ENCODE data around the gene TRIM17. TPM values are rescaled to one million over a fixed set of nuclear protein-coding genes. Genes with fewer than 3 reads are reported as not detected.
"Not testable (repeated sequence)": the region's sequence is repeated elsewhere in the genome, so short reads cannot be mapped to it uniquely, and the experiment has no call there.

Gene TRIM17
- total RNA-seq, 3 donors from 2014 or later (not counting 1 experiment from before 2014, with no cell fraction given), result 8.0 to 13.4 (median 8.4) TPM

DNA sequence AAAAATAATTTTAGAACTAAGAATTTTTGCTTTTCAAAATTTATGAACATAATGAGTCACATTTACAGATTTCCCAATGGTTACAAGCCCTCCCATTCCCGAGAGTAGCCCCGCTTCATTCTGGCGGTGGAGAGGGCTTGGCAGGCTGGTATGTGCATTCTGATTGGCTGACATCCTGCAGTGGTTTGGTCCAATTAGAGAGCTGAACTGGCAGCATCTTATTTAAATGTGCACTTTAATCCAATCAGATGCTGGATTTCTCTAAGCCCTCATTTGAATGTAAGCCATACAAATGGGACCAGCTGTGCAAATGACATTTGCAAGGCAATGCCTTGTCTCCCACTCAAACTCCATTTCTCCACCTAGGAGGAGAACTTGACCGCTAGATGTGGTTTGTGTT is 18.0 kb upstream of the TRIM17 start:
- WGBS (ENCODE audit: insufficient coverage), result 95% methylated on average over 3 of the region's 4 CpGs
- TF ChIP-seq, protein P1, sequence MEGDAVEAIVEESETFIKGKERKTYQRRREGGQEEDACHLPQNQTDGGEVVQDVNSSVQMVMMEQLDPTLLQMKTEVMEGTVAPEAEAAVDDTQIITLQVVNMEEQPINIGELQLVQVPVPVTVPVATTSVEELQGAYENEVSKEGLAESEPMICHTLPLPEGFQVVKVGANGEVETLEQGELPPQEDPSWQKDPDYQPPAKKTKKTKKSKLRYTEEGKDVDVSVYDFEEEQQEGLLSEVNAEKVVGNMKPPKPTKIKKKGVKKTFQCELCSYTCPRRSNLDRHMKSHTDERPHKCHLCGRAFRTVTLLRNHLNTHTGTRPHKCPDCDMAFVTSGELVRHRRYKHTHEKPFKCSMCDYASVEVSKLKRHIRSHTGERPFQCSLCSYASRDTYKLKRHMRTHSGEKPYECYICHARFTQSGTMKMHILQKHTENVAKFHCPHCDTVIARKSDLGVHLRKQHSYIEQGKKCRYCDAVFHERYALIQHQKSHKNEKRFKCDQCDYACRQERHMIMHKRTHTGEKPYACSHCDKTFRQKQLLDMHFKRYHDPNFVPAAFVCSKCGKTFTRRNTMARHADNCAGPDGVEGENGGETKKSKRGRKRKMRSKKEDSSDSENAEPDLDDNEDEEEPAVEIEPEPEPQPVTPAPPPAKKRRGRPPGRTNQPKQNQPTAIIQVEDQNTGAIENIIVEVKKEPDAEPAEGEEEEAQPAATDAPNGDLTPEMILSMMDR (IDR thresholded peaks at IDR 0.05), result no peak
- peaks cover 3% of the 10 kb centered on the region for H3K27me3 ChIP-seq (ENCODE audit: control insufficient read depth, insufficient read depth, low read length)

GRCh38 chr1:228433337-228434053 is 16.8 kb upstream of the TRIM17 start:
- H3K27ac ChIP-seq (ENCODE audit: low read length); intact Hi-C loops (cut with micrococcal nuclease); H3K4me1 Mint-ChIP-seq; ATAC-seq; H3K27ac Mint-ChIP-seq; H3K9me3 ChIP-seq (ENCODE audit: control insufficient read depth, insufficient read depth, low read length); DNase-seq; H3K9me3 Mint-ChIP-seq; H3K4me3 ChIP-seq (ENCODE audit: low read length); H3K36me3 Mint-ChIP-seq; H3K27me3 ChIP-seq (ENCODE audit: control insufficient read depth, insufficient read depth, low read length); H3K4me3 Mint-ChIP-seq; H3K36me3 ChIP-seq (ENCODE audit: control insufficient read depth, insufficient read depth, low read length); H3K4me1 ChIP-seq (ENCODE audit: control insufficient read depth, insufficient read depth, low read length): not testable (repeated sequence)
- 83% methylated on average over 7 of the region's 7 CpGs for WGBS (ENCODE audit: insufficient coverage)
- H3K27me3 Mint-ChIP-seq (ENCODE audit: low read depth in 2 of 2), result peaks cover 13 to 25% of the 10 kb centered on the region in 2 donors

More for the DNA sequence above, 18.0 kb upstream of the TRIM17 start:
- intact Hi-C loops (cut with micrococcal nuclease), result no loop called here
- Mint-ChIP-seq H3K27ac (no peak overlapping the region), H3K4me1 (no peaks in the 10 kb centered on the region), H3K36me3 (no peaks in the 10 kb centered on the region), H3K9me3 (no peaks in the 10 kb centered on the region), H3K4me3 (no peak overlapping the region), H3K27me3 (ENCODE audit: low read depth in 2 of 2) (peaks cover 22 to 30% of the 10 kb centered on the region in 2 donors)
- H3K4me3 ChIP-seq (ENCODE audit: low read length), result no peak overlapping the region
- no peaks in the 10 kb centered on the region for H3K9me3 ChIP-seq (ENCODE audit: control insufficient read depth, insufficient read depth, low read length)
- no peaks in the 10 kb centered on the region for H3K36me3 ChIP-seq (ENCODE audit: control insufficient read depth, insufficient read depth, low read length)
- no peaks in the 10 kb centered on the region for H3K4me1 ChIP-seq (ENCODE audit: control insufficient read depth, insufficient read depth, low read length)
- DNase-seq (no peak), ATAC-seq (no peak)
- H3K27ac ChIP-seq (ENCODE audit: low read length), result no peak overlapping the region

DNA sequence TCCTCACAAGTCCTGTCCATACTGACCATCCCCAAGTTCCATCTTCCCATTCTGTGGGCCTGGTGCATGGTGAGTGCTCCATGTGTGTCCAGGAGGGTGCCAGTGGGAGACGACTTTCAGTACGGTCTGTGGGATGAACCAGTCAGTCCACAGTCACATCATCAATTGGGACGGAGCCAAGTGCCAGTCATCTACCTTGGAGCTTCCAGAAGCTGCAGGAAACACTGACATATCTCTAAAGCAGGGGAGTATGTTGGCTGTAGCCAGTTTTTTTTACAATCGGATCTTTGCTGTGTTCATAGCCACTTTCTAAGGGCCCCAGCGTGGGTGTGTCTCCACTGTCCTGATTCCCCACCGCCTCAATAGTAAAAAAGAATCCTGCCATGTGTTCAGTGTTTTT is 13.6 kb upstream of the TRIM17 start:
- peaks cover 8 to 16% of the 10 kb centered on the region in 2 donors for H3K27me3 Mint-ChIP-seq (ENCODE audit: low read depth in 2 of 2)
- TF ChIP-seq, protein P1 (IDR thresholded peaks at IDR 0.05), result no peak
- Histone ChIP-seq H3K4me3 (ENCODE audit: low read length) (no peak overlapping the region), H3K36me3 (ENCODE audit: control insufficient read depth, insufficient read depth, low read length) (no peaks in the 10 kb centered on the region), H3K27ac (ENCODE audit: low read length) (no peak overlapping the region), H3K27me3 (ENCODE audit: control insufficient read depth, insufficient read depth, low read length) (no peaks in the 10 kb centered on the region), H3K9me3 (ENCODE audit: control insufficient read depth, insufficient read depth, low read length) (no peaks in the 10 kb centered on the region), H3K4me1 (ENCODE audit: control insufficient read depth, insufficient read depth, low read length) (no peaks in the 10 kb centered on the region)
- H3K9me3 Mint-ChIP-seq, result no peaks in the 10 kb centered on the region
- no peak overlapping the region for H3K27ac Mint-ChIP-seq
- intact Hi-C loops (cut with micrococcal nuclease), result no loop called here
- no peak for ATAC-seq
- 88% methylated on average over 6 of the region's 6 CpGs for WGBS (ENCODE audit: insufficient coverage)
- DNase-seq, result no peak
- no peaks in the 10 kb centered on the region for H3K4me1 Mint-ChIP-seq
- no peaks in the 10 kb centered on the region for H3K36me3 Mint-ChIP-seq
- H3K4me3 Mint-ChIP-seq, result no peak overlapping the region

DNA sequence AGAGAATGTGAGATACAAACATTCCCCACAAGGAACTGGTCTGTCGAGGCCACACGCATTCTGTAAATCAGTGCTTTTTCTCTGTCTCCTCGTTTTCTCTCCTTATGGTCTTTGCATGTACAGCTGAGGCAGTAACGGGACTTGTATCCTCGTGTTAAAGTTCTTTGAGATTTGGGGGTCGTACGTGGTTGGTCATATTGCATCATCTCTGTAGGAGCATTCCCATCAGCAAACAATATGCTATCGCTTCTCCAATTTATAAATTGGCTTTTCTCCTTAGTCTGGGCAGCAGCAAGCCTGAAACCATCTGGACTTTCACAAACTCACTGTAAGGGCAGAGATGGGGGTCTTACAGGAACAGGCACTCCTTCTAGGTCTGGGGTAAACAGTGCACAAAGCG is 13.0 kb upstream of the TRIM17 start:
- H3K9me3 ChIP-seq (ENCODE audit: control insufficient read depth, insufficient read depth, low read length), result no peaks in the 10 kb centered on the region
- H3K4me3 ChIP-seq (ENCODE audit: low read length), result no peak overlapping the region
- H3K4me1 ChIP-seq (ENCODE audit: control insufficient read depth, insufficient read depth, low read length), result no peaks in the 10 kb centered on the region
- no peaks in the 10 kb centered on the region for H3K36me3 ChIP-seq (ENCODE audit: control insufficient read depth, insufficient read depth, low read length)
- intact Hi-C loops (cut with micrococcal nuclease), result no loop called here
- Mint-ChIP-seq H3K27ac (no peak overlapping the region), H3K4me1 (no peaks in the 10 kb centered on the region), H3K4me3 (no peak overlapping the region), H3K36me3 (no peaks in the 10 kb centered on the region), H3K9me3 (no peaks in the 10 kb centered on the region), H3K27me3 (ENCODE audit: low read depth in 2 of 2) (peaks cover 6 to 11% of the 10 kb centered on the region in 2 donors)
- no peak for ATAC-seq
- WGBS (ENCODE audit: insufficient coverage), result 89% methylated on average over 9 of the region's 9 CpGs
- TF ChIP-seq, protein P1 (IDR thresholded peaks at IDR 0.05), result no peak
- no peak overlapping the region for H3K27ac ChIP-seq (ENCODE audit: low read length)
- no peaks in the 10 kb centered on the region for H3K27me3 ChIP-seq (ENCODE audit: control insufficient read depth, insufficient read depth, low read length)
- DNase-seq, result no peak
